GM19035 (cell line): ENCODE measurements around the gene TAS1R3.
"Not testable (repeated sequence)": the region's sequence is repeated elsewhere in the genome, so short reads cannot be mapped to it uniquely, and the experiment has no call there.

Experiments used
- ATAC-seq: cut with Tn5 transposase; IDR thresholded peaks from one replicate; pipeline ENCODE4 v1.9.1; 2021; ENCODE audit not compliant: unreplicated experiment

The TAS1R3 gene

DNA sequence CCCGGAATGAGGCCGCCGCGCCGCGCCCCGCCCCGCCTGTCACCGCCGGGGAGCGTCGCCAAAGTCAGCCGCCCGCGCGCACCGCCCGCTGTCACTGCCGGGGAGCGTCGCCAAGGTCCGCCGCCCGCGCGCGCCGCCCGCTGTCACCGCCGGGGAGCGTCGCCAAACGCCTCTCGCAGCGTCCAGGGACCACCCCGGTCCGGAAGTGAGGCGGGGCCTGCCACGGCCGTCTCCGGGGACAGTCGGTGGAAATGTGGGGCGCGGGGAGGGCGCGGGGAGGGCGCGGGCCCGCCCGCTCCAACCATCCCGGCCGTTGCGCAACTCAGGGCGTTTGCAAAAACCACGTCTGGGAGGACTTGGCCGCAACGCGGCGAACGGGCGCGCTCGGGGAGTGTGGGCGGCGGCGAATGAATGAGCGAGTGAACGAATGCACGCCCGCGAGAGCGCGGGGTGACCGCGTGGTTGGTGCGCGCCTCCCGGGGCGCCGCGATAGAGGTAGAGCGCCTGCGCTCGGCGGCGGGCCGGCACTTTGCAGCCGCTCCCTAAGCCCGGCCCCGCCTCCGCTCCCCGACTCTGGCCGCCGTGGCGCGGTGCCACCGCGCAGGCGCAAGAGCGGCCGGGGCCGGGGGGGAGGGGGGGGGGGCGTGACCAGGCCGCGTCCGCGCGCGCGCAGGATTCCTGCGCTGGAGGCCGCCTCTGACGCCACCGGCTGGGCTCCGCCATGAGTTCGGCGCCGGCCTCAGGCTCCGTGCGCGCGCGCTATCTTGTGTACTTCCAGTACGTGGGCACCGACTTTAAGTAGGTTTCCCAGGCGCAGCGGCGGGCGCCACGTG lies 22.9 kb upstream of the TAS1R3 start, which contains the start of the genes ACAP3 and PUSL1:
Gene ACAP3, minus strand, starts transcription at position 8 of the 833 bp plus-strand sequence. CDS start 115 bp downstream, outside the sequence.
Gene PUSL1, plus strand, starts transcription at position 675 of the 833 bp plus-strand sequence. Its CDS starts 47 bp downstream, at position 722.
- ATAC-seq = peak; percentile 62

DNA sequence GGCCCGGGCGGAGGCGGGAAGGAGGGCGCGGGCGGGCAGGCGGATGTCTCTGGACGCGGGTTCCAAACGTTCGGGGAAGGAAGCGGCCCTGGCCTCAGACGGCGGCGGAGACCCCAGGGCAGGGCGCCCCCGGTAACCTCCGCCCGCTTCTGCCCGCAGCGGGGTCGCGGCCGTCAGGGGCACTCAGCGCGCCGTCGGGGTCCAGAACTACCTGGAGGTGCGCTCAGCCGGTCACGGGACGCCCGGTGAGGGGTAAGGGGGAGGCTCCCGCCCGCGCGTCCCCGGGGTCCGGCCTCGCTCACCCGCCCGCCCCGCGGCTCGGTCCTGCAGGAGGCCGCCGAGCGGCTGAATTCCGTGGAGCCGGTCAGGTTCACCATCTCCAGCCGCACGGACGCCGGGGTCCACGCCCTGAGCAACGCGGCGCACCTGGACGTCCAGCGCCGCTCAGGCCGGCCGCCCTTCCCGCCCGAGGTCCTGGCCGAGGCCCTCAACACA lies 22.3 kb upstream of the TAS1R3 start:
- ATAC-seq = no peak

DNA sequence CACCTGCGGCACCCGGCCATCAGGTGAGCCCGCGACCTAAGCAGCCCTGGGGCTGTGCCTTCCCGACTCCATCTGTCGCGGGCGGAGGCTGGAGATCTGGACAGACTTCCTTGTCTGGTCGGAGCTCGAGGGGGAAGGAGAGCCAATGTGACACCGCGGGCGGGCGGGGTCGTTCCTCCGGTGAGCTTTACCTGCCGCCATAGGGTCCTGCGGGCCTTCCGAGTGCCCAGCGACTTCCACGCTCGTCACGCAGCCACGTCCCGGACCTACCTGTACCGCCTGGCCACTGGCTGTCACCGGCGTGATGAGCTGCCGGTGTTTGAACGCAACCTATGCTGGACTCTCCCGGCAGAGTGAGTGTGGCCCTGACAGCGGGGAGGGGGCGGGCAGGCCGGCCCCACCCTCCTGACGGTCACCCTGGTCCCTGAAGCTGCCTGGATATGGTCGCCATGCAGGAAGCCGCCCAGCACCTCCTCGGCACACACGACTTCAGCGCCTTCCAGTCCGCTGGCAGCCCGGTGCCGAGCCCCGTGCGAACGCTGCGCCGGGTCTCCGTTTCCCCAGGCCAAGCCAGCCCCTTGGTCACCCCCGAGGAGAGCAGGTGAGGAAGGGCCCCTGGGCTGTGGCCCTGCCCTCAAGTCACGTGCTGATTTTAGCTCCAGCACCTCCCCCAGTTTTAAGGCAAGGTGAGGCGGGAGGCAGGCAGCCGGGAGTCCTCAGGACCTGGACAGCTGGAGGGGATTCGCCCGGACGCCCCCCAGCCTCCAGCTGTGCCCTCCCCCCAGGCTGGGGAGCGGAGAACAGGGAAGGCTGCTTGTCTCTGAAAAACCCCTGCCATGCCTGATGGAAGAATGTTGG lies 21.6 kb upstream of the TAS1R3 start:
- no peak for ATAC-seq

DNA sequence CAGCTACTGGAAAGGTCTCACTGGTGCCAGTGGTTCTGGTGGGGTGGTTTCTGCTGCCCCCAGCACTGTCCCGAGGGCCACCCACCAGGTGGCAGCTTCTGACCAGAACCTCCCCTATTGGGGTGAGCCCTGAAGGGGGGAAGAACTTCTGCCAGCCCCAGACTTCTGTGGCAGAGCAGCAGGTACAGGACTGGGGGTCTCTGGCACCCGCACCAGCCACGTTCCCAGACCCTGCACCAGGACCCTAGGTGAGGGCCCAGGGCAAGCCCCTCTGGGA lies 21.0 kb upstream of the TAS1R3 start:
- no peak for ATAC-seq

- ATAC-seq = no peak
Measured at GRCh38 chr1:1310476-1311053, 20.5 kb upstream of the TAS1R3 start.

DNA sequence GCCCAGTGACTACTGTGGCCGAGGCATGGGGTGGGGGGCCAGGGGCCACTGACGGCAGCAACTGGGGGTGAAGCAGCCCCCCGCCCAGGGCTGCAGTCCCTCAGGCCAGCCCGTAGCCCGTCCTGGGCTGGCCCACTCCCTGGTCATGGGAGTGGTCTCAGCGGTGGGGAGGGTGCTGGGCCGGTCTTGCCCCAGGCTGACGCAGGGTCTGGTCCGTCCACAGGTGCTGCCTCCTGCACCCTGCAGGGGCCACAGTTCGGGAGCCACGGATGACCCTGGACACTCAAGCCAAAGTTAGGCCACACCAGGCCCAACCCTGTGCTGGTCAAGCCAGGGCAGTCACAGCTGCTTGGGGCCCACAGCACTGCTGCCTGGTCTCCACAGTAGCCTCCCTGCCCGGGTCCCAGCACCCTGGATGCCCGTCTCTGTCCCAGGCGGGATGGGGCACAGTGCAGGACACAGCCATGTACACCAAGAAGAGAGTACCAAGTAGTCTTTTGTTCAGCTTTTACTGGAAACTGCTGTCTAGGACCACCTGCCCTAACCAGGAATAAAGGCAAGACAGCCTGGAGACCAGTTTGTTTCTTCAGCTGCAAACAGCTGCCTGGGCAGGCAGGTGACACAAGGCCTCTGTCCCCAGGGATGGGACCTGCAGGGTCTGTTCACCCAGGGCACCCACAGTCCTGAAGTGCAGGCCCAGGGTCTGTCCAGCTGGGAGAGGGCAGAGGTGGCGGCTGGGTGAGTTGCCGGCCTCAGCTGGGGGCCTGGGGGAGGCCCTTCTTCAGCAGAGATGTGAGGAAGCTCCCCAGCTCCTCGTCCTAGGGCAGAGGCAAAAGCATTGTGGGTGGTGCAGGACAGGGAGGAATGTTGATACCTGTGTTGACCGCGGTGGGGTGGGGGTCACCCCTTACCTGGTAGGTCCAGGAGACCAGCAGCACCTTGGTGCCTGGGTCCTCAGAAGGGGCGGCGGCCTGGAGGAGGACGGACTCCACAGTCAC lies 19.7 kb upstream of the TAS1R3 start:
- ATAC-seq = no peak

- no peak for ATAC-seq
Measured at GRCh38 chr1:1312450-1313314, 18.4 kb upstream of the TAS1R3 start.

DNA sequence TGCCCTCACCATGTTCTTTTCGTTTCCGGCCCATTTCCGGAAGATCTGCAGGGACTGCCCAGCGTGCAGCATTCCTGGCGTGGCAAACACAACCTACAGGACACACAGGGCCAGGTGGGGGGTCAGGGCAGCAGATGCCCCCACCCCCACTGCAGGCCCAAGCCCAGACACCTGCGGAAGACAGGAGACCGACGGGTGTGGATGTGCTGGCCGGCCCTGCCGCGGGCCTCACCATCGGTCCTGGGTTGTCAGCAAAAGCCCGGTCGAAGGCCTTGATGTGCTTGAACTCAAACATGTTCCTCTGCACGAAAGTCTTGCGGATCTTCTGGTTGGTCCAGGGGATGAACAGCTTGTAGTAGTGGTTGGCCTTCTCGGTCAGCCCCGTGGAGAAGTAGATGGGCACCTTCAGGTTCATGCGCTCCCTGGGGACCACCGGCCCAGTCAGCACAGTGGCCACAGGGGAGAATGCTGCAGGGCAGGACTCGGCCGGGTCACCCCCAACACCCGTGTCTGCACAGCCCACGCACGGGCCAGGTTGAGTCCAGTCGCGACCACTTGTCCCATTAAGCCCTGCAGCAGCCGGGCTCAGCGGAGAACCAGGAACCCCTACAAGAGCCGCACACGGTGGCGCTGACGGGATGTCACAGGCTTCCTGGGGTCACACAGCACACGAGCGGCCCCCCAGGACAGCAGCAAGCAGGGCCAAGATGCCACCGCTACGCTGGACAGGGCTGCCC lies 17.4 kb upstream of the TAS1R3 start:
- ATAC-seq = no peak

DNA sequence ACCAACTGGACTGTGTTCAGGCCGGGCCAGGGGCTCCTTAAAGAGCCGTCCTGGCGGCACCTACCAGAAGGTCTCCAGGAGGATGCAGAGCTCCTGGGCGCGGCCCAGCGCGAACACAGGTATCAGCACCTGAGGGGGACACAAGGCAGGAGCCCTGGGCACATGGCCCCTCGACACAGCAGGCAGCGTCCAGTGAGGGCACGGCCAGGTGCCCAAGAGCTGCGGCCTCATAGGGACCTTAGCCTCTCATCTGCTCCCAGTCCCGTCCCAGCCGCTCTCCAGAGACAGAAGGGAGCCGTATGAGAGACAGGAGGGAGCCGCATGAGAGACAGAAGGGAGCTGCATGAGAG lies 16.9 kb upstream of the TAS1R3 start:
- ATAC-seq = no peak

GRCh38 chr1:1314678-1315335 lies 16.3 kb upstream of the TAS1R3 start:
- ATAC-seq = no peak

DNA sequence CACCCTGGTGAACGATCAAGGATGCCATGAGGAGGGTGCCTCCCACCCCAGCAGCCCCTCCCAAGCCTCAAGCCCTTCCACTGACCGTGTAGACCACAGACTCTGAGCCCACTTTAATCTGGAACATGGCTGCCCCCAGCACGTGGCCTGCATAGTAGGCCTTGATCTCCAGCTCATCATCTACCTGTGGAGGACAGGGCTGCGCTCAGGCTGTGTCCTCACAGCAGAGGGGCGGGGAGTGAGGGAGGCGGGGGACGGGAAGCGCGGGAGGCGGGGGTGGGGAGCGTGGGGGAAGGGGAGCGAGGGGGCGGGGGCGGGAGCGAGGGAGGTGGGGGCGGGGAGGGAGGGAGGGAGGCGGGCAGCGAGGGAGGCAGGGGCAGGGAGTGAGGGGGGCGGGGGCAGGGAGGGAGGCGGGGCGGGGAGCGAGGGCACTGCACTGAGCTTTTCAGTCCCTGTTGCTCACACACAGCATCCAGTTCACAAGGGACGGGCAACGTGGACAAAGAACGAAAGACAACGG lies 15.6 kb upstream of the TAS1R3 start:
- ATAC-seq = no peak

DNA sequence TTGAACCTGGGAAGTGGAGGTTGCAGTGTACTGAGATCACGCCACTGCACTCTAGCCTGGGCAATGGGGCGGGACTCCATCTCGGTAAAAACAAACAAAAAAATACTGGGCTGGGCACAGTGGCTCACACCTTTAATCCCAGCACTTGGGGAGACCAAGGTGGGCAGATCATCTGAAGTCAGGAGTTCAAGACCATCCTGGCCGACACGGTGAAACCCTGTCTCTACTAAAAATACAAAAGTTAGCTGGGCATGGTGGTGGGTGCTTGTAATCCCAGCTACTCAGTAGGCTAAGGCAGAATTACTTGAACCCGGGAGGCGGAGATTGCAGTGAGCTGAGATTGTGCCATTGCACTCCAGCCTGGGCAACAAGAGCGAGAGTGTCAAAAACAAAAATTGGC lies 14.9 kb upstream of the TAS1R3 start:
- ATAC-seq = not testable (repeated sequence)

DNA sequence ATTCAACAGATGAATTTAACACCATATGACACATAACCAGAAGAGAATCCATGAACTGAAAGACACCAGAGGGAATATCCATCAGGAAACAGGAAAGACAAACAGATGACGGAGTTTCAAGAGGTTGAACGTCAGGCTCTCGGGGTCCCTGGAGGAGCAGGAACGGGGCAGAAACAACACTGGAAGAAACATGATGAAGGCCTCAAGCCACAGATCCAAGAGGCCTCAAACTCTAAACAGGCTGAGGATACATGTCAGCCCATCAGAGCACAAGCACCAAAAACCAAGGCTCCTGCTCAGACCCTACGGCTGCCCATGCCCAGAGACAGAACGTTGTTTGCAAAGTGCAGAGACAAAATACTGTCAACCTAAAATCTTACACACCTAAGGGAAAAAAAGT lies 13.7 kb upstream of the TAS1R3 start:
- ATAC-seq = no peak

GRCh38 chr1:1318131-1318652 lies 12.9 kb upstream of the TAS1R3 start:
- no peak for ATAC-seq

DNA sequence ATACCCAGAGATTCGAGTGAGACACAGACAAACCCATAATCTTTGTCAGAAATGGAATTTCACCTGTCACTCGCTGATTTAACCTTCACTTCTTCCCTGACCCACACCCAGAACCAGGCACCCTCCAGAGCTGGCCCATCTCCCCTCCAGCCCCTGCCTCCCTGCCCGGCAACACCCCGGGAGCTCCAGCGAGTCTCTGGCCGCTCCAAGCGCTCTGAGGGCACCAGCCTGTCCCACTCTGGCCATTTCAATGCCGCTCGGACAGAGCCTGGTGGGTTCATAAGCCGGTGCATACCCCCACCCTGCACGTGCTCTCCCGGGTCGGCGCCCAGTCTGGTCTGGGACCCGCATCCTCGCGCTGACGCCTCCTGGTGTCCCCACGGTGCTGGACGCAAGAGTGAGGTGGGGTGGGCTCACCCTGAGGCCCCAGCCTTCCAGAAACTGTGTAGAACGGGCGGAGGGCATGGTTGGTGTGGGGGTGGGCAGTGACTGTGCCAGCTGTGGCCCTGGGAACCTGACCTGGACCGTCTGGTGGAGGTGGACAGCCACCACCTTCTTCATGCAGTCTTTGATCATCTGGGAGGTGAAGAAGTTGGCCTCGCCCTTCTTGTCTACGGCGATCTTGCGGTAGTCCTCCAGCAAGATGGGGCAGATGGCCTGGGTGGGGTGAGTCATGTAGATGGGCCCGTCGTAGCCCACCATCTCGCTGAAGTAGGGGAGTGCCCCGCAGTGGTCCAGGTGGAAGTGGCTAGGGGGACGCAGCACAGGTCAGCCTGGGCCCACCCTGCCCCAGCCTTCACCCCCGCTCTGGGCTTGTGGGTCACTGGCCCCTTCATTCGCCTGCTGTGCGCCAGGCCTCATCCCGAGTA lies 12.1 kb upstream of the TAS1R3 start:
- no peak for ATAC-seq

GRCh38 chr1:1319646-1319941 lies 11.5 kb upstream of the TAS1R3 start:
- ATAC-seq = no peak
